ENCODE data around the gene TBCK.
"Not testable (repeated sequence)": the region's sequence is repeated elsewhere in the genome, so short reads cannot be mapped to it uniquely, and the experiment has no call there.

GRCh38 chr4:106111778-106112469 lies 204.1 kb downstream of the TBCK start:
- TF ChIP-seq, protein P1, sequence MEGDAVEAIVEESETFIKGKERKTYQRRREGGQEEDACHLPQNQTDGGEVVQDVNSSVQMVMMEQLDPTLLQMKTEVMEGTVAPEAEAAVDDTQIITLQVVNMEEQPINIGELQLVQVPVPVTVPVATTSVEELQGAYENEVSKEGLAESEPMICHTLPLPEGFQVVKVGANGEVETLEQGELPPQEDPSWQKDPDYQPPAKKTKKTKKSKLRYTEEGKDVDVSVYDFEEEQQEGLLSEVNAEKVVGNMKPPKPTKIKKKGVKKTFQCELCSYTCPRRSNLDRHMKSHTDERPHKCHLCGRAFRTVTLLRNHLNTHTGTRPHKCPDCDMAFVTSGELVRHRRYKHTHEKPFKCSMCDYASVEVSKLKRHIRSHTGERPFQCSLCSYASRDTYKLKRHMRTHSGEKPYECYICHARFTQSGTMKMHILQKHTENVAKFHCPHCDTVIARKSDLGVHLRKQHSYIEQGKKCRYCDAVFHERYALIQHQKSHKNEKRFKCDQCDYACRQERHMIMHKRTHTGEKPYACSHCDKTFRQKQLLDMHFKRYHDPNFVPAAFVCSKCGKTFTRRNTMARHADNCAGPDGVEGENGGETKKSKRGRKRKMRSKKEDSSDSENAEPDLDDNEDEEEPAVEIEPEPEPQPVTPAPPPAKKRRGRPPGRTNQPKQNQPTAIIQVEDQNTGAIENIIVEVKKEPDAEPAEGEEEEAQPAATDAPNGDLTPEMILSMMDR (IDR thresholded peaks at IDR 0.05), result not testable (repeated sequence)
- TF ChIP-seq POLR2A (IDR thresholded peaks at IDR 0.05), result not testable (repeated sequence)
